Measurements from ENCODE around the gene AGPAT3. TPM values are rescaled to one million over a fixed set of nuclear protein-coding genes. Genes with fewer than 3 reads are reported as not detected.

Gene AGPAT3
- total RNA-seq, 1 donor from 2014 or later: 50.5 TPM

- H3K27me3 Mint-ChIP-seq: peaks cover 5% of the 10 kb centered on the region
- H3K36me3 Mint-ChIP-seq (ENCODE audit: insufficient read depth): no peaks in the 10 kb centered on the region
- H3K4me1 Mint-ChIP-seq (ENCODE audit: low read depth): no peaks in the 10 kb centered on the region
- no peak for DNase-seq (ENCODE audit: low spot score, unreplicated experiment)
- no peak overlapping the region for H3K4me3 Mint-ChIP-seq (ENCODE audit: low read depth)
- H3K27ac Mint-ChIP-seq: no peak overlapping the region
- no peak for TF ChIP-seq CTCF (IDR thresholded peaks at IDR 0.05; ENCODE audit: unreplicated experiment)
- H3K9me3 Mint-ChIP-seq (ENCODE audit: low read depth): no peaks in the 10 kb centered on the region
These were observed 10.9 kb upstream of the AGPAT3 start for GRCh38 chr21:43853851-43854772.

- peak overlapping the region; percentile 56 for H3K27ac Mint-ChIP-seq
- H3K9me3 Mint-ChIP-seq (ENCODE audit: low read depth): no peaks in the 10 kb centered on the region
- DNase-seq (ENCODE audit: low spot score, unreplicated experiment): no peak
- H3K27me3 Mint-ChIP-seq: peaks cover 5% of the 10 kb centered on the region
- H3K4me1 Mint-ChIP-seq (ENCODE audit: low read depth): peaks cover 5% of the 10 kb centered on the region
- no peak overlapping the region for H3K4me3 Mint-ChIP-seq (ENCODE audit: low read depth)
- no peak for TF ChIP-seq CTCF (IDR thresholded peaks at IDR 0.05; ENCODE audit: unreplicated experiment)
- H3K36me3 Mint-ChIP-seq (ENCODE audit: insufficient read depth): no peaks in the 10 kb centered on the region
These were observed 10.0 kb upstream of the AGPAT3 start for GRCh38 chr21:43854773-43855633.

- no peak for TF ChIP-seq CTCF (IDR thresholded peaks at IDR 0.05; ENCODE audit: unreplicated experiment)
- H3K36me3 Mint-ChIP-seq (ENCODE audit: insufficient read depth): no peaks in the 10 kb centered on the region
- no peak overlapping the region for H3K4me3 Mint-ChIP-seq (ENCODE audit: low read depth)
- H3K4me1 Mint-ChIP-seq (ENCODE audit: low read depth): peaks cover 12% of the 10 kb centered on the region
- H3K9me3 Mint-ChIP-seq (ENCODE audit: low read depth): no peaks in the 10 kb centered on the region
- DNase-seq (ENCODE audit: low spot score, unreplicated experiment): no peak
- no peak overlapping the region for H3K27ac Mint-ChIP-seq
- peaks cover 5% of the 10 kb centered on the region for H3K27me3 Mint-ChIP-seq
These were observed 9.1 kb upstream of the AGPAT3 start for GRCh38 chr21:43855955-43856354.

DNA sequence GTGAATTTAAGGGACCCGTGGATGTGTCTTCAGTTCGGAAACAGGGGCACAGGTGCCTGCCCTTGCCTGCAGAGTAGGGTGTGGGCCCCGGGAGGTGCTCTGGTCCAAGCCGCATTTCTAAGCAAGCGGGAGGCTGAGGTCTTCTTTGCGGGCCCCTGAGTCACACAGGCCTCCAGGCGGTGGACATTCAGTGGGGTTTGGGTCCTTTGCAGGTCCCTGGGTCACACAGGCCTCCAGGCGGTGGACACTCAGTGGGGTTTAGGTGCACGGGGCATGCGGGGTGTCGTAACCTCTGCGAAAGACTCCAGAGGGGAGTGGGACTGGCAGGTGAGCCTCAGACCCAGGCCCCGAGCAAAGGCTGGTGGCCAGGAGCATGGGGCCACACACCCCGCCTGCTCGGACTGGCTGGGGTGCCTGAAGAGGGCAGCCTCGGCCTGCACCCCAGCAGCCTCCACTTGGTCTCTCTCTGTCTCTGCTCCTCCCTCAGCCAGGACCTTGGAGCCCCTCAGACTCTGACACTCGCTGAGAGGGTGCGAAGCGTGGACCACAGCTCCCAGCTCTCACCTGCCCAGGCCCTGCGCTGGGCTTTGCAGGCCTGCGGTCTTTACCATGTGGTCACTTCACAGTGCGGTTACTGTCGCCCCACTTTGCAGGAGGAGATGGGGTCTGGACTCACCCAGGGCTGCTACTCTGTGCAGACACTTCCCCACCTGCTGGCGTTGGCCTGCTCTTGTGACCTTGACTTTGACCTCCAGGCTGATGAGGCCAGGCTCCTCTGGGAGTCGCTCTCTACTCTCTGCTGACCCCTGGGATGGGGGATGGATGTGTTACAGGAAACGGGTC, 6.0 kb upstream of the AGPAT3 start:
- DNase-seq (ENCODE audit: low spot score, unreplicated experiment): no peak
- no peak overlapping the region for H3K27ac Mint-ChIP-seq
- H3K9me3 Mint-ChIP-seq (ENCODE audit: low read depth): no peaks in the 10 kb centered on the region
- H3K27me3 Mint-ChIP-seq: peaks cover under 1% of the 10 kb centered on the region
- H3K36me3 Mint-ChIP-seq (ENCODE audit: insufficient read depth): no peaks in the 10 kb centered on the region
- H3K4me1 Mint-ChIP-seq (ENCODE audit: low read depth): peaks cover 13% of the 10 kb centered on the region
- no peak overlapping the region for H3K4me3 Mint-ChIP-seq (ENCODE audit: low read depth)
- no peak for TF ChIP-seq CTCF (IDR thresholded peaks at IDR 0.05; ENCODE audit: unreplicated experiment)
